GM18861 (cell line): ENCODE results near the gene ZFAND3.

Experiments
- ATAC-seq: cut with Tn5 transposase; IDR thresholded peaks from one replicate; pipeline ENCODE4 v1.9.1; 2021; ENCODE audit not compliant: unreplicated experiment

ZFAND3 gene

DNA sequence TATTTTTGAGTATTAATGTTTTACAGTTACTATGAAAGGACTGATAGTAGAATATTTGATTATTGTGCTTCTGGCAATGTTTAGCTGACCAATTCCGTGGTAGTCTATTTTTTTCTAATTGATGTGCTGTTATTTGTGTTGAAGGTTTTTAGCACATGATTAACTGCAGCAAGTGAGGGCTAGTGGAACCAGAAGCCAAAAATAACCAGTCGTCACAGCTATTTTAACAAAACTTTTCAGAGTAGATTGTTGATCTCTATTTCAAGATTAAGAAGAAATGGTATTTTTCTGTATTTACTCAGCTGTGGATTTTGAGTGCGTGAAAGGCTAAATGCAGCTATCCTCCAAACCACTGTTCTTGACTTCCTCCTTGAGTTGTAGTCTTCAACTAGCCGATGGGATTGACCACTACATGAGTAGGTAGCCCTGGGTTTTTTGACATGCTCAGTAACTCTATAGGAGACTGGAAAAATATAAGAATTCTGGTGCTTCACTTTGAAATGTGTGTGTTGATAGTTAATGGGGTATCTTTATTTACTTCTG, 258.0 kb downstream of the ZFAND3 start:
- no peak for ATAC-seq

DNA sequence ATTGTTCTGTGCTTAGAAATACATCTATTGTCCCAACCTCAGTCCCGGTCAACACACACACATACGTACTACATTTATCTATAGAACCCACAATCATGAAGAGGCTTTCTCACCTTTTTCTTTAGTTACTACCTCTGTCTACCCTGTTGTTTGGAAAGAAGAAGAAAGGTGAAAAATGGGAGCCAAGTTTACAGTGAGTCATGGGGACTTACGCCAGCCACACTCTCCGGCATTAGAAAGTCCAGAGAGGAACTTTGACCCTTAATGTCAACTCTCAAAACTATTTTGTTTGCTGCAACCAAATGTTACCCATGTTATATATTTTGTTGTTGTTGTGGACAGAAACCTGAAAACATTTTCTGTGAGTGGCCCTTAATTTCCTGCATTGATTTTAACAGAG, 259.1 kb downstream of the ZFAND3 start:
- ATAC-seq, result no peak

DNA sequence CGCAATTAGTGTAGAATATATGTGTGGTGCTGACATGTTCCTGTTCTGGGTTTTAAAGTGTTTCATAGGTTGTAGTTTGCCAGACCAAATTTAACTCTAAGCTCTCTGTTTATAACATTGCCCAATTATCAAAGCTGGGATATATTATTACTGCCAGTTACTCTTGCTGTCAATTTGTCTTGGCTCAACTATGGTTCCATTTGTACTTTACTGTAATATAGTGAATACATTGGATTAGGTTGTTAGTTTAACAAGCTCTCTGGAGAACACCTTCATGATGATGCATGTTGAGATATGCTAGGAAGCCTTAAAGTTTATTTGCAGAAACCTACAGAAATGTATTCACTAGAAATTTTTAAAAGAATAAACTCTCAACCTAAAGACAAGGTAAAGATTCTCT, 259.6 kb downstream of the ZFAND3 start:
- no peak for ATAC-seq

DNA sequence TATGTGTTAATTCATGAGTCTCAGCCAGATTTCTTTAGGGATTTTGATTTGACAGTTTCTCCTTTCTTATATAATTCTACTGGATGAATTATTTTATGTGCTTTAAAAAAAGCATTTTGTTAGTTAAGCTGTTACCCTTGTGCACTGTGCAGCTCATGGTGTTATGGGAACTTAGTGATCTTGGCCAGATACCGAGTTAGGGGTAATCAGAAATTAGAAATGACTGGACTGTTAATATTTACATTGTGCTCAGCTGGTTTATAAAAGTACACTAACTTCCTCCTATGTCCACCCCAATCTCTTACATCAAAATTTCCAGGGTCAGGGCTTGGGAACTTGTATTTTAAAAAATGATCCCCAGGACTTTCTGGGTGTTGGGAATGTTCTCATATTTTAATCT, 260.0 kb downstream of the ZFAND3 start:
- no peak for ATAC-seq

DNA sequence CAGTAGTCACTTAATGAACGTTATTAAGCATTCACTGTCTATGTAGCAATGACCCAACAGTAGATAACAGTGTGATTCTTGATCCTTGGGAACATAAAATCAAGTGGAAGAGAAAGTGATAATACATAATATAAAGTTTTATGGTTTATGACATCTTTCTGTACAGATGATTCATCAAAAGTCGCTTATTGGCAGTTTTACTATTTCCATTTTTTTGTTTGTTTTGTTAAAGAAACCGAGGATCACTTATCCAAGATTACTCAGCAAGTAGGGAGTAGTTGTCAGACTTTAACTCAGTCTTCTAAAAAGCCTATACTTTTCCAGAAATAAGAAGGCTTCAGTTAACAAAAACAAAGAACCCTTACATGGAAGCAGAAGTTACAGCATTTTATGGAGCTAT, 260.8 kb downstream of the ZFAND3 start:
- ATAC-seq, result no peak

DNA sequence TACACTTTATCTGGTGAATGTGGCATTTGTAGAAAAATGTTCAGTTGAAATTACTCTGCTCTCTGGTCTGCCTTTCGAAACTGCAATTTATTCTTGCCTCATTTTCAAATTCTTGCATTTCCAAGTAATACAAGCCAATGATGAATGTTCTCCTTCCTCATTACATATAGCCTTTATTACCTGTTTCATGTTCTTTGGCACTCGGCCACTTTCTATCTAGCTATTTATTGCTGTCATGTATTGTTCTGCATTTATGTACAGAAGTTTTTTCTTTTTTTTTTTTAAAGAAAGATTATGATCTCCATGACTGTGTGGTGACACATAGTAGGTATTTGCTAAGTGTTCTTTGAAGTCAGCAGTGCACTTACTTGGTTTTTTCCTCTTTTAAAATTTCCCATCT, 261.4 kb downstream of the ZFAND3 start:
- ATAC-seq, result no peak

DNA sequence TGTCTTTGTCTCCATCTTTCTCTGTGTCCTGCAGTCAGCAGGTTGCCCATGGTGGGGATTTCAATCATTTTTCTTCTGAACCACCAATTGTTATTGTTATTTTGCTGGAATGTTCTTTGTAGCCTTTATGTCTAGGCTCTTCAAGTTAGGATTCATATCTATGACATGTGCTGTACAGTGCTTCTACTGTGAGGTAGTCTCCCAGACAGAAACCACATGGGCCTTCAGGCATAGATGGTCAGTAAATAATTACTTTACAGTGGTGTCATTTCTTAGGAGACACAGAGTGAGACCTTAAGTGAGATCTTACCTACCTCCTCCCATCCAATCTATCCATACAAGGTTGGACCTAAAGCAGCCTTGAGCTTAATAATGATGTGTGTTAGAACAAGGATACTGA, 265.5 kb downstream of the ZFAND3 start:
- ATAC-seq, result no peak

DNA sequence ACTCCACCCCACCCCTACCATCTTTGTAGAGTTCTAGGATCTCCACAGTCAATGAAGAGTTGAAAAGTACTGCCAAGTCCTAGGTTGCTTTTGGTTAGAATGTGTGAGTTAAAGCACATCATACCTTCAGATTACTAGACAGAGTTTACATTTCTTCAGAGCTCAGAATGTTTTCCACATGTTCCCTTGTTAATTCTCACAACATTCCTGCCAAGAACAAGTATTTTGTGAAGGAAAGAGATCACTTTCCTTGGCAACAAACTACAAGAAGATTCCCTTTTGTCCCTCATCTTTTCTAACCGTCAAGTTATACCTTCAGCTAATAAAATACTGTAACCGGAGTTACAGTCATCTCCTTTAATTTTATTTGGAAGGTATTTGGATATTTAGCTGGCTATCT, 266.8 kb downstream of the ZFAND3 start:
- no peak for ATAC-seq

DNA sequence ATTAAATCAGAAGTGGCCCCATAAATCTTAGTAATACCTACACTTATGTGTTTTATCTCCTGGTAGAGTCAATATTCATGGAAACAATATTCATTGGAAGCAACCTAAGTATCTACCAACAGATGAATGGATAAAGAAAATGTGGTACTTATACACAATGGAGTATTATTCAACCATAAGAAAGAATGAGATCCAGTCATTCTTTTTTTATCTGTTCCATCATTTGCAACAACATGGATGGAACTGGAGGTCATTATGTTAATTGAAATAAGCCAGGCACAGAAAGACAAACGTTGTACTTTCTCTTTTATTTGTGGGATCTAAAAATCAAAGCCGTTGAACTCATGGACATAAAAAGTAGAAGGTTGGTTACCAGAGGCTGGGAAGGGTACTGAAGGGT, 268.5 kb downstream of the ZFAND3 start:
- no peak for ATAC-seq

- no peak for ATAC-seq
Observed at GRCh38 chr6:38088829-38089228, 269.3 kb downstream of the ZFAND3 start.

GRCh38 chr6:38091613-38092012, 272.1 kb downstream of the ZFAND3 start:
- ATAC-seq, result no peak

DNA sequence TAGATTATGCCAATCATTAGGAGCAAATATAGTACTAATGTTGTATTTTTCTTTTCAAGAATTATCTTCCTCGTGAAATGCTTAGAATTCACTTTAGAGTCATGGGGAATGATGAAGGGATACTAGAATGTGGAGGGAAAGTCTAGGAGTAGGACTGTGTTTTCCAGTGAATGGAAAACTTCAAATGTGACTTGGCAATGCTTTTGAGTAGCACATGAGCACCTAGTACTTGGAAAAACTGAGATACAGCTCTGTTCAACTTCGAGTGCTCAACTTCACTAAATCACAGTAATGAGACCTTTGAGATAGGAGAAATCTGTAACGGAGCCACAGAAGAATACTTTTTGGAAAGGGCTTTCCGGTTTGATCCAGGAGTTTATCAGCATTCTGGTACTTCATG, 272.9 kb downstream of the ZFAND3 start:
- ATAC-seq, result no peak

DNA sequence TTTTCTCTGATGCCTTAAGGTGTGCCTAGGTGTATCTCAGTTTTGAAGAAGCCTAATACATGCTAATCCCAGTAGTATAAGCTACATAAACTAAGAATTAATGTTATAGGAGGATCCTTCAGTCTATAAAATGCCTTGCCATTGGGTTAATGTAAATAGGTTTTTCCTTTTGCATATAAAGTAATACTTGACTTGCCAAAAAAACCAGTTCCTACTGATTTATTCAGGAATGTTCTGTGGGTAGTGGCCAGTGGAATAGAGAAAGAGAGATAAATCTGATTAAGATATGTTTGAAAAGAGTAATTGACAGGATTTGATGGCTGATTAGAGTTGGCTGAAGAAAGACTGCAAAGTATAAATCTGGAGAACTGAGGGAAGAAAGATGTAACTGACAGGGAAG, 273.4 kb downstream of the ZFAND3 start:
- no peak for ATAC-seq

- ATAC-seq, result no peak
Observed at GRCh38 chr6:38095054-38095453, 275.5 kb downstream of the ZFAND3 start.

GRCh38 chr6:38099221-38099620, 279.7 kb downstream of the ZFAND3 start:
- ATAC-seq, result no peak

DNA sequence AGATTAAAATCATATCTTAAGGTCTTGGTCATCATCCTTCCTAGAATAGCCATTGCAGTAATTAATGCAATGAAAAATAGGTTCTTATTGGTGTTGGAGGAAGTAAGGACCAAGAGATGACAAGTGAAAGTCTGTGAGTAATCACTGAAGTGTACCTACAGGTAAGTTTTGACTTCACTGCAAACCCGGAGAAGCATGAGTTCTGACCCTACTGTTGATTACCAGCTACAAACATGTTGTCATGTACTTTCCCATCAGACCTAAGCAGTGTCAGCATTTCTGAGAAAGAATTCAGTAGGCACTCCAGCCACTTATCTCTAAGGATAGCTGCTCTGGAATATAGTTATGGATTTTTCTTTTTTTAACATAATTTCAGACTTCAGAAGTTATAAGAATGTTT, 280.9 kb downstream of the ZFAND3 start:
- ATAC-seq, result no peak

DNA sequence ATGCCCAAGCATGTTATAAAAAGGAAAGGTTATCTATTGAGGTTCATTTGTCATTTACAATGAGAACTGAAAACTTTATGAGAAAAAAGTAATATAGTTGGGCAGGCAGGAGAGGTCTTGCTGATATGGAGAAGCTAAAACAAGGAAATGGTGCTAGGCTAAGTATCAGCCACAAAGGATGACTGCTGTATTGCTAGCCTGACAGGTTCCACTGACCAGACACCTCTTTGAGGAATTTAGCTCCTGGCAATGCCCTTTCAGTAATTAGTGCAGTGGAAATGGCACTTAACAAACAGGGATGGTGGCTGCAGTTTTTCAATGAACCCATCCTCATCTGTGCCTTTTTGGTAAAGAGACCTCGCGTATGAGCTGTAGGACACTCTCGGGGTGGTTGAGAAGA, 284.4 kb downstream of the ZFAND3 start:
- no peak for ATAC-seq

GRCh38 chr6:38105066-38105465, 285.5 kb downstream of the ZFAND3 start:
- ATAC-seq, result no peak

- ATAC-seq, result no peak
Observed at GRCh38 chr6:38107073-38107472, 287.5 kb downstream of the ZFAND3 start.

DNA sequence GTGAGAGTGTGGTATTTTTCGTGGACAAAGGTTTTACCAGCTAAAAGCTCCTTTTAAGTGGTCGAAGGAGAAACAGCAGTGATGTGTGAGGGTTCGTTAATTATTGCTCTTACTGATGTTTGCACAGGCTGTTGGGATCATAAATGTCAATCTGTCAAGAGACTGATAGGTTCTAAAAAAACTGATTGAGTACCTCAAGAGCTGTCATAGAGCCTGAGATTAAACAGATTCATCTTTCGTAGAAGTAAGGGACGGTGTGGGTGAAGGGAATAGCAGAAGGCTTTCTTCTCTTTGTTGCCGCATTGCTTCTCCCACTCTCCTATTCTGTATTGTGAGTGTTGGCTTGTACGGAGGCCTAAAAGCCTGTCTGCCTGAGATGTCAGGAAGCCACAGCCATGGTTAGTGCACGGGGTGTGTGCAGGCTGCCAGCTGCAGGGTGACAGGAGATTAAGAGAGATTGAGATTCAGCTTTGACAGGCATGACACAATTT, 291.0 kb downstream of the ZFAND3 start:
- no peak for ATAC-seq

GRCh38 chr6:38112181-38112580, 292.7 kb downstream of the ZFAND3 start:
- no peak for ATAC-seq

- no peak for ATAC-seq
Observed at GRCh38 chr6:38113825-38114576, 294.5 kb downstream of the ZFAND3 start.
